ENCODE data around the gene MAGOH. TPM values are rescaled to one million over a fixed set of nuclear protein-coding genes. Genes with fewer than 3 reads are reported as not detected.

The MAGOH gene
- total and polyA plus RNA-seq, 10 of the 15 experiments (the other 5 are each of a cell fraction or from before 2014, with no cell fraction given): 62.6 to 261 (median 89.8) TPM

DNA sequence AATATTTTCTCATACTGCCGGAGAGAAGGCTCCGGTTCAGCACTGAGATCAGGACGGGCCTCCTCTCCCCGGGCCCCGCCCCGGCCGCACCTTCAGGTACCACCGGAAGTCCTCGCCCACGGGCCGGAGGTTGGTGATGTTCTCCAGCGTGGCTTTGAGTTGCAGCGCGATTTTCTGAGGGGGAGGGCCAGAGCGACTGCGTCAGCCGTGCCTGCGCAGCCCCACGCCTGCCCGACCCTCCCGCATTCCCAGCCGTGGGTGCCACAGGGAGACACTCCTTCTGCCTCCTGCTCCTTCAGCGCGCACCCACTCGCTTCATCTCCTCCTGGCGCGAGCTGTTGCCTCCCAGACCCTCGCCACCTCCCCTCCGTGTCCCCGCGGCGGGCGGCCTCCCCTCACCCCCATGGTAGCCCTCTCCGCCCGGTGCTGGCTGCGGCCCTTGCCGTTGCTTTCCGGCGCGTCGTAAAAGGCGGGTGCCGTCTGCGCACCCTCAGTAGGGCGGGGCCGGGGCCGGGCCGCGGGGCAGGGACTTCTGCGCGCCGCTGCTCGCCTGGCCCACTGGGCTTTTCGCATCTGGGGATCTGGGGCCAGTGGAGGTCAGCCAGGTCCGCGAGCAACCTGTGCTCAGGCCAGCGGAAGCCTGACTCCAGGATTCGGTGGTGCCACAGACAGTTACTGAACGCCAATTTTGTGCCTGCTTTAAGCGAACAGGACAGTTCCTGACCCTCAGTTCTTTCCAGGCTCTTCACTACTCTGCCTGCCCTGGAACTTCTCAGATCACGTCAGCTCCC lies 18.0 kb downstream of the MAGOH start, which contains the start of gene CZIB (continued):
- TF ChIP-seq, protein P1, sequence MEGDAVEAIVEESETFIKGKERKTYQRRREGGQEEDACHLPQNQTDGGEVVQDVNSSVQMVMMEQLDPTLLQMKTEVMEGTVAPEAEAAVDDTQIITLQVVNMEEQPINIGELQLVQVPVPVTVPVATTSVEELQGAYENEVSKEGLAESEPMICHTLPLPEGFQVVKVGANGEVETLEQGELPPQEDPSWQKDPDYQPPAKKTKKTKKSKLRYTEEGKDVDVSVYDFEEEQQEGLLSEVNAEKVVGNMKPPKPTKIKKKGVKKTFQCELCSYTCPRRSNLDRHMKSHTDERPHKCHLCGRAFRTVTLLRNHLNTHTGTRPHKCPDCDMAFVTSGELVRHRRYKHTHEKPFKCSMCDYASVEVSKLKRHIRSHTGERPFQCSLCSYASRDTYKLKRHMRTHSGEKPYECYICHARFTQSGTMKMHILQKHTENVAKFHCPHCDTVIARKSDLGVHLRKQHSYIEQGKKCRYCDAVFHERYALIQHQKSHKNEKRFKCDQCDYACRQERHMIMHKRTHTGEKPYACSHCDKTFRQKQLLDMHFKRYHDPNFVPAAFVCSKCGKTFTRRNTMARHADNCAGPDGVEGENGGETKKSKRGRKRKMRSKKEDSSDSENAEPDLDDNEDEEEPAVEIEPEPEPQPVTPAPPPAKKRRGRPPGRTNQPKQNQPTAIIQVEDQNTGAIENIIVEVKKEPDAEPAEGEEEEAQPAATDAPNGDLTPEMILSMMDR (IDR thresholded peaks at IDR 0.05 in 2 of 3, conservative IDR thresholded peaks at IDR 0.05 in 1 of 3; ENCODE audit: control insufficient read depth in 2 of 3, extremely low read depth in 1 of 3, insufficient read depth in 1 of 3, low read depth in 3 of 3, low read length in 3 of 3): no peak
- TF ChIP-seq CHD2 (IDR thresholded peaks at IDR 0.05; ENCODE audit: borderline replicate concordance, low read depth, low read length) (peak; percentile 70), NFYA (IDR thresholded peaks at IDR 0.05; ENCODE audit: borderline replicate concordance, low read depth, low read length) (no peak), EED (IDR thresholded peaks at IDR 0.05; ENCODE audit: low read depth) (peak; percentile 17; the same call in 1 of the 2 replicates), JUND (IDR thresholded peaks at IDR 0.05; ENCODE audit: low read depth, low read length) (no peak), HDGF (IDR thresholded peaks at IDR 0.05) (peak; percentile 97), POLR2A (IDR thresholded peaks at IDR 0.05; ENCODE audit: low read depth, low read length) (peak; percentile 99), ZNF384 (IDR thresholded peaks at IDR 0.05; ENCODE audit: borderline replicate concordance, low read depth, low read length) (no peak), CREB1 (IDR thresholded peaks at IDR 0.05; ENCODE audit: low read depth) (peak; percentile 83), YY1 (IDR thresholded peaks at IDR 0.05; ENCODE audit: low read depth, low read length) (peak; percentile 51; the same call in 1 of the 2 replicates), IKZF1 (conservative IDR thresholded peaks at IDR 0.05) (peak; percentile 88), SMARCA5 (IDR thresholded peaks at IDR 0.05) (peak; percentile 71; the same call in 1 of the 2 replicates), STAT3 (IDR thresholded peaks at IDR 0.05; ENCODE audit: low read depth, low read length) (no peak), NR2F1 (conservative IDR thresholded peaks at IDR 0.05) (peak; percentile 91), PML (IDR thresholded peaks at IDR 0.05; ENCODE audit: low read length) (peak; percentile 96), PAX5 (IDR thresholded peaks at IDR 0.05; ENCODE audit: borderline replicate concordance, low read depth, low read length) (no peak), NBN (IDR thresholded peaks at IDR 0.05) (peak; percentile 95), MEF2A (IDR thresholded peaks at IDR 0.05; ENCODE audit: insufficient read depth, low read depth, low read length) (0 out of 2 replicates have a peak, but pooled peaks have one; percentile 9), ZNF274 (IDR thresholded peaks at IDR 0.05; ENCODE audit: insufficient read depth, insufficient read length) (no peak)
- TF ChIP-seq, protein P2, sequence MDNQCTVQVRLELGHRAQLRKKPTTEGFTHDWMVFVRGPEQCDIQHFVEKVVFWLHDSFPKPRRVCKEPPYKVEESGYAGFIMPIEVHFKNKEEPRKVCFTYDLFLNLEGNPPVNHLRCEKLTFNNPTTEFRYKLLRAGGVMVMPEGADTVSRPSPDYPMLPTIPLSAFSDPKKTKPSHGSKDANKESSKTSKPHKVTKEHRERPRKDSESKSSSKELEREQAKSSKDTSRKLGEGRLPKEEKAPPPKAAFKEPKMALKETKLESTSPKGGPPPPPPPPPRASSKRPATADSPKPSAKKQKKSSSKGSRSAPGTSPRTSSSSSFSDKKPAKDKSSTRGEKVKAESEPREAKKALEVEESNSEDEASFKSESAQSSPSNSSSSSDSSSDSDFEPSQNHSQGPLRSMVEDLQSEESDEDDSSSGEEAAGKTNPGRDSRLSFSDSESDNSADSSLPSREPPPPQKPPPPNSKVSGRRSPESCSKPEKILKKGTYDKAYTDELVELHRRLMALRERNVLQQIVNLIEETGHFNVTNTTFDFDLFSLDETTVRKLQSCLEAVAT (IDR thresholded peaks at IDR 0.05): 0 out of 2 replicates have a peak, but pooled peaks have one; percentile 52
- TF ChIP-seq, protein P3, sequence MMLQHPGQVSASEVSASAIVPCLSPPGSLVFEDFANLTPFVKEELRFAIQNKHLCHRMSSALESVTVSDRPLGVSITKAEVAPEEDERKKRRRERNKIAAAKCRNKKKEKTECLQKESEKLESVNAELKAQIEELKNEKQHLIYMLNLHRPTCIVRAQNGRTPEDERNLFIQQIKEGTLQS (IDR thresholded peaks at IDR 0.05; ENCODE audit: borderline replicate concordance, extremely low read depth, low read depth, low read length): peak; percentile 50; the same call in 1 of the 2 replicates
- TF ChIP-seq, protein P4, sequence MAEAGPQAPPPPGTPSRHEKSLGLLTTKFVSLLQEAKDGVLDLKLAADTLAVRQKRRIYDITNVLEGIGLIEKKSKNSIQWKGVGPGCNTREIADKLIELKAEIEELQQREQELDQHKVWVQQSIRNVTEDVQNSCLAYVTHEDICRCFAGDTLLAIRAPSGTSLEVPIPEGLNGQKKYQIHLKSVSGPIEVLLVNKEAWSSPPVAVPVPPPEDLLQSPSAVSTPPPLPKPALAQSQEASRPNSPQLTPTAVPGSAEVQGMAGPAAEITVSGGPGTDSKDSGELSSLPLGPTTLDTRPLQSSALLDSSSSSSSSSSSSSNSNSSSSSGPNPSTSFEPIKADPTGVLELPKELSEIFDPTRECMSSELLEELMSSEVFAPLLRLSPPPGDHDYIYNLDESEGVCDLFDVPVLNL (IDR thresholded peaks at IDR 0.05; ENCODE audit: low read depth, low read length): no peak; the same call in 1 of the 2 replicates

Measured in GM12878 (cell line).